Mononuclear cell (primary cell): ENCODE measurements around the gene DBH. TPM values are rescaled to one million over a fixed set of nuclear protein-coding genes. Genes with fewer than 3 reads are reported as not detected.

Experiments used
- H3K27me3 ChIP-seq: 2 replicates; pipeline ENCODE4 v1.6.0; 2011; ENCODE audit warnings: low read length, control low read depth; ENCODE audit not compliant: insufficient read depth
- H3K4me1 ChIP-seq: 2 replicates; pipeline ENCODE4 v1.5.1; 2011; ENCODE audit warnings: mild to moderate bottlenecking, low read length, control low read depth; ENCODE audit not compliant: insufficient read depth
- H3K4me3 ChIP-seq: 2 replicates; pipeline ENCODE4 v1.5.1; 2011; ENCODE audit warnings: mild to moderate bottlenecking, low read length, moderate library complexity
- H3K9me3 ChIP-seq: 2 replicates; pipeline ENCODE4 v1.5.1; 2011; ENCODE audit warnings: low read depth, mild to moderate bottlenecking, control low read depth, low read length
- total RNA-seq: library from RNA; depleted of rRNA; stranded (reverse); fragments of >200 nt; gene quantifications from one replicate; pipeline ENCODE4 v1.2.3, GENCODE V29; 2012

Gene DBH
- total RNA-seq, 1 donor: 0.10 TPM

GRCh38 chr9:133655701-133656100 lies 19.5 kb downstream of the DBH start:
- H3K4me1 ChIP-seq: no peaks in the 10 kb centered on the region
- peaks cover 12% of the 10 kb centered on the region for H3K27me3 ChIP-seq
- H3K4me3 ChIP-seq: no peak overlapping the region
- H3K9me3 ChIP-seq: no peaks in the 10 kb centered on the region

- no peak overlapping the region for H3K4me3 ChIP-seq
- H3K27me3 ChIP-seq: peaks cover 12% of the 10 kb centered on the region
- H3K4me1 ChIP-seq: no peaks in the 10 kb centered on the region
- no peaks in the 10 kb centered on the region for H3K9me3 ChIP-seq
Observed at GRCh38 chr9:133656211-133657119, 20.3 kb downstream of the DBH start.

- Histone ChIP-seq H3K27me3 (peaks cover 12% of the 10 kb centered on the region), H3K4me1 (no peaks in the 10 kb centered on the region), H3K9me3 (no peaks in the 10 kb centered on the region), H3K4me3 (no peak overlapping the region)
Observed at GRCh38 chr9:133657120-133657661, 21.0 kb downstream of the DBH start.

- Histone ChIP-seq H3K27me3 (peaks cover 12% of the 10 kb centered on the region), H3K4me3 (no peak overlapping the region), H3K4me1 (no peaks in the 10 kb centered on the region), H3K9me3 (no peaks in the 10 kb centered on the region)
Observed at GRCh38 chr9:133658442-133659431, 22.6 kb downstream of the DBH start.

GRCh38 chr9:133659516-133659915 lies 23.4 kb downstream of the DBH start:
- Histone ChIP-seq H3K27me3 (peaks cover 12% of the 10 kb centered on the region), H3K4me3 (no peak overlapping the region), H3K4me1 (no peaks in the 10 kb centered on the region), H3K9me3 (no peaks in the 10 kb centered on the region)

GRCh38 chr9:133661846-133662540 lies 25.8 kb downstream of the DBH start:
- Histone ChIP-seq H3K27me3 (peaks cover 12% of the 10 kb centered on the region), H3K9me3 (no peaks in the 10 kb centered on the region), H3K4me1 (no peaks in the 10 kb centered on the region), H3K4me3 (no peak overlapping the region)

- H3K4me1 ChIP-seq: no peaks in the 10 kb centered on the region
- no peaks in the 10 kb centered on the region for H3K9me3 ChIP-seq
- H3K27me3 ChIP-seq: peaks cover 4% of the 10 kb centered on the region
- H3K4me3 ChIP-seq: no peak overlapping the region
Observed at GRCh38 chr9:133664173-133665050, 28.2 kb downstream of the DBH start.

- no peaks in the 10 kb centered on the region for H3K4me1 ChIP-seq
- H3K9me3 ChIP-seq: no peaks in the 10 kb centered on the region
- no peaks in the 10 kb centered on the region for H3K27me3 ChIP-seq
- H3K4me3 ChIP-seq: no peak overlapping the region
Observed at GRCh38 chr9:133665096-133665495, 28.9 kb downstream of the DBH start.

- Histone ChIP-seq H3K4me1 (no peaks in the 10 kb centered on the region), H3K27me3 (no peaks in the 10 kb centered on the region), H3K4me3 (no peak overlapping the region), H3K9me3 (no peaks in the 10 kb centered on the region)
Observed at GRCh38 chr9:133665535-133665934, 29.4 kb downstream of the DBH start.

GRCh38 chr9:133666387-133666786 lies 30.2 kb downstream of the DBH start:
- H3K4me1 ChIP-seq: no peaks in the 10 kb centered on the region
- H3K9me3 ChIP-seq: no peaks in the 10 kb centered on the region

GRCh38 chr9:133666845-133667244 lies 30.7 kb downstream of the DBH start:
- Histone ChIP-seq H3K4me3 (no peak overlapping the region), H3K9me3 (no peaks in the 10 kb centered on the region), H3K4me1 (no peaks in the 10 kb centered on the region), H3K27me3 (no peaks in the 10 kb centered on the region)

More at GRCh38 chr9:133666387-133666786, 30.2 kb downstream of the DBH start:
- Histone ChIP-seq H3K27me3 (no peaks in the 10 kb centered on the region), H3K4me3 (no peak overlapping the region)

GRCh38 chr9:133667759-133668450 lies 31.7 kb downstream of the DBH start:
- no peaks in the 10 kb centered on the region for H3K27me3 ChIP-seq
- H3K4me3 ChIP-seq: no peak overlapping the region
- no peaks in the 10 kb centered on the region for H3K4me1 ChIP-seq
- H3K9me3 ChIP-seq: no peaks in the 10 kb centered on the region

GRCh38 chr9:133669182-133669801 lies 33.1 kb downstream of the DBH start:
- Histone ChIP-seq H3K4me1 (no peaks in the 10 kb centered on the region), H3K9me3 (no peaks in the 10 kb centered on the region), H3K27me3 (no peaks in the 10 kb centered on the region), H3K4me3 (no peak overlapping the region)
